SK-N-MC (cell line): ENCODE data around the gene CAV3.

Experiments
- EZH2 ChIP-seq: fragments of 200-600 bp; sonication (generic); IDR thresholded peaks from one replicate; pipeline ENCODE4 v1.6.1; 2017; ENCODE audit warnings: antibody characterized with exemption
- FOXP2 ChIP-seq: optimal IDR thresholded peaks from 2 replicates; pipeline ENCODE3; 2011; ENCODE audit warnings: mild to moderate bottlenecking, moderate library complexity; ENCODE audit not compliant: insufficient read depth; ENCODE audit errors: extremely low read length, control extremely low read depth
- POLR2AphosphoS5 ChIP-seq: IDR thresholded peaks from 2 replicates; pipeline ENCODE4 v1.6.1; 2012; ENCODE audit warnings: mild to moderate bottlenecking, low read depth, low read length, borderline replicate concordance

GRCh38 chr3:8734137-8734878 lies 706 bp downstream of the CAV3 start:
- TF ChIP-seq POLR2AphosphoS5 (no peak), EZH2 (no peak), FOXP2 (no peak)
